Esophagus muscularis mucosa (tissue), 4 donors: ENCODE results near the gene KAZN. TPM values are rescaled to one million over a fixed set of nuclear protein-coding genes. Genes with fewer than 3 reads are reported as not detected.

Experiments used
- DNase-seq: peaks from one replicate; pipeline ENCODE4 v3.0.0-alpha.2; 2017; ENCODE audit errors: extremely low spot score
- H3K27ac ChIP-seq, 4 donors: fragments of 200-600 bp; sonication (generic); replicated peaks in 1 of 4; 1 replicate in 3 of 4; 2 replicates in 1 of 4; pipeline ENCODE4 v1.5.1; 2016 to 2019; ENCODE audit warnings: mild to moderate bottlenecking in 1 of 4
- H3K27me3 ChIP-seq, 4 donors: fragments of 200-600 bp; sonication (generic); one replicate each; pipeline versions ENCODE4 v1.5.1 to v1.6.0; 2016 to 2019
- H3K36me3 ChIP-seq, 4 donors: fragments of 200-600 bp; sonication (generic); one replicate each; pipeline ENCODE4 v1.5.1; 2016 to 2019
- H3K4me1 ChIP-seq, 4 donors: fragments of 200-600 bp; sonication (generic); one replicate each; pipeline ENCODE4 v1.5.1; 2016 to 2019
- H3K4me3 ChIP-seq, 4 donors: fragments of 200-600 bp; sonication (generic); 1 replicate in 2 of 4; 2 replicates in 2 of 4; pipeline ENCODE4 v1.5.1; 2016 to 2019; ENCODE audit warnings: mild to moderate bottlenecking in 4 of 4, moderate library complexity in 1 of 4
- H3K9me3 ChIP-seq, 4 donors: fragments of 200-600 bp; sonication (generic); 1 replicate in 3 of 4; 2 replicates in 1 of 4; pipeline ENCODE4 v1.5.1; 2016 to 2019
- CTCF ChIP-seq, 3 experiments: fragments of 200-600 bp in 2 of 3; fragments of 450-650 bp in 1 of 3; sonication (generic) in 2 of 3; IDR thresholded peaks; one replicate each; pipeline ENCODE4 v1.5.1; 2017 to 2019; ENCODE audit warnings: antibody characterized with exemption in 3 of 3, mild to moderate bottlenecking in 2 of 3, moderate library complexity in 1 of 3
- EP300 ChIP-seq: sonication (generic); formaldehyde crosslinking; IDR thresholded peaks from one replicate; pipeline ENCODE4 v1.6.1; 2017; ENCODE audit warnings: antibody characterized with exemption
- POLR2A ChIP-seq: fragments of 450-650 bp; IDR thresholded peaks from one replicate; pipeline ENCODE4 v1.6.1; 2017; ENCODE audit warnings: antibody characterized with exemption, moderate library complexity, mild to moderate bottlenecking, low read depth
- POLR2AphosphoS5 ChIP-seq, 2 donors: sonication (generic); formaldehyde crosslinking; IDR thresholded peaks; one replicate each; pipeline ENCODE4 v1.6.1; 2017; ENCODE audit warnings: antibody characterized with exemption in 2 of 2
- WGBS: methylation state at CpG from one replicate; pipeline ENCODE4 v1.1.5; 2018; 5-methylcytosine and 5-hydroxymethylcytosine counted together
- intact Hi-C: fragments of 100-400 bp; cut with DNase I; formaldehyde crosslinking; loops from one replicate; pipeline ENCODE4 v1.15.1; 2023
- total RNA-seq, 4 donors: library from RNA; depleted of rRNA; stranded (reverse); fragments of >200 nt; gene quantifications; one replicate each; pipeline versions ENCODE4 v1.1.0 to v1.2.1, GENCODE V29; 2016

The KAZN gene
- total RNA-seq, 4 donors from 2014 or later, result 9.9 to 14.1 (median 11.9) TPM

- TF ChIP-seq POLR2A (no peak), POLR2AphosphoS5 (IDR thresholded peaks at IDR 0.05) (no peak)
- no peaks in the 10 kb centered on the region for H3K9me3 ChIP-seq
- intact Hi-C loops, result loop anchor here (10.0 kb wide), 1 partner anchor 141 kb away; no protein-coding TSS in a partner anchor
- H3K36me3 ChIP-seq, result no peaks in the 10 kb centered on the region
- H3K27me3 ChIP-seq, result no peaks in the 10 kb centered on the region
- H3K4me1 ChIP-seq, result no peaks in the 10 kb centered on the region
- 84% methylated on average over 8 of the region's 13 CpGs for WGBS
- no peak for DNase-seq
- no peak overlapping the region for H3K4me3 ChIP-seq
- no peak overlapping the region for H3K27ac ChIP-seq
Observed at GRCh38 chr1:14773396-14774025, 175.0 kb downstream of the KAZN start.

- no peaks in the 10 kb centered on the region for H3K27me3 ChIP-seq
- intact Hi-C loops, result loop anchor here (10.0 kb wide), 1 partner anchor 141 kb away; no protein-coding TSS in a partner anchor
- WGBS, result 91% methylated on average over 5 of the region's 5 CpGs
Observed at GRCh38 chr1:14774225-14774624, 175.7 kb downstream of the KAZN start.

GRCh38 chr1:14774988-14775387, 176.5 kb downstream of the KAZN start:
- H3K27me3 ChIP-seq, result no peaks in the 10 kb centered on the region
- intact Hi-C loops, result loop anchor here (10.0 kb wide), 1 partner anchor 140 kb away; no protein-coding TSS in a partner anchor
- H3K9me3 ChIP-seq, result no peaks in the 10 kb centered on the region
- H3K27ac ChIP-seq, result no peak overlapping the region
- WGBS, result 93% methylated on average over 4 of the region's 4 CpGs
- TF ChIP-seq POLR2A (no peak), EP300 (no peak), POLR2AphosphoS5 (IDR thresholded peaks at IDR 0.05) (no peak), CTCF (IDR thresholded peaks at IDR 0.05) (no peak)
- H3K4me3 ChIP-seq, result no peak overlapping the region
- no peaks in the 10 kb centered on the region for H3K36me3 ChIP-seq
- H3K4me1 ChIP-seq, result no peaks in the 10 kb centered on the region
- DNase-seq, result no peak

More at GRCh38 chr1:14774225-14774624, 175.7 kb downstream of the KAZN start:
- TF ChIP-seq POLR2AphosphoS5 (IDR thresholded peaks at IDR 0.05), result no peak
- no peak for TF ChIP-seq EP300
- no peak for TF ChIP-seq CTCF (IDR thresholded peaks at IDR 0.05)
- TF ChIP-seq POLR2A, result no peak
- no peaks in the 10 kb centered on the region for H3K4me1 ChIP-seq
- H3K4me3 ChIP-seq, result no peak overlapping the region
- no peak overlapping the region for H3K27ac ChIP-seq
- no peaks in the 10 kb centered on the region for H3K9me3 ChIP-seq
- H3K36me3 ChIP-seq, result no peaks in the 10 kb centered on the region
- no peak for DNase-seq

GRCh38 chr1:14775434-14775833, 176.9 kb downstream of the KAZN start:
- H3K9me3 ChIP-seq, result no peaks in the 10 kb centered on the region
- H3K4me1 ChIP-seq, result no peaks in the 10 kb centered on the region
- intact Hi-C loops, result loop anchor here (10.0 kb wide), 1 partner anchor 139 kb away; no protein-coding TSS in a partner anchor
- H3K27me3 ChIP-seq, result no peaks in the 10 kb centered on the region
- TF ChIP-seq POLR2A (no peak), CTCF (IDR thresholded peaks at IDR 0.05) (no peak), EP300 (no peak), POLR2AphosphoS5 (IDR thresholded peaks at IDR 0.05) (no peak)
- H3K36me3 ChIP-seq, result no peaks in the 10 kb centered on the region
- WGBS, result 93% methylated on average over 10 of the region's 10 CpGs
- no peak overlapping the region for H3K27ac ChIP-seq
- no peak overlapping the region for H3K4me3 ChIP-seq
- DNase-seq, result no peak

- no peaks in the 10 kb centered on the region for H3K36me3 ChIP-seq
- H3K4me3 ChIP-seq, result no peak overlapping the region
- no peaks in the 10 kb centered on the region for H3K4me1 ChIP-seq
- no peak overlapping the region for H3K27ac ChIP-seq
- DNase-seq, result no peak
- H3K9me3 ChIP-seq, result no peaks in the 10 kb centered on the region
- WGBS, result 69% methylated on average over 11 of the region's 11 CpGs
- no peaks in the 10 kb centered on the region for H3K27me3 ChIP-seq
- intact Hi-C loops, result loop anchor here (2.0 to 10.0 kb wide), 2 partner anchors 137 to 269 kb away; no protein-coding TSS in a partner anchor
- no peak for TF ChIP-seq POLR2A
- TF ChIP-seq CTCF (IDR thresholded peaks at IDR 0.05), result no peak
- no peak for TF ChIP-seq POLR2AphosphoS5 (IDR thresholded peaks at IDR 0.05)
- no peak for TF ChIP-seq EP300
Observed at GRCh38 chr1:14777516-14778506, 179.3 kb downstream of the KAZN start.
